Duodenal mucosa (tissue), 2 donors: ENCODE measurements around the gene PAX5.

Experiments used
- H3K27ac ChIP-seq: one replicate; pipeline ENCODE4 v1.7.0; 2013; ENCODE audit warnings: low read depth, low read length
- H3K27me3 ChIP-seq, 2 donors: one replicate each; pipeline ENCODE4 v1.7.0; 2013; ENCODE audit warnings: low read length in 2 of 2, control low read depth in 1 of 2; ENCODE audit not compliant: insufficient read depth in 2 of 2, control insufficient read depth in 1 of 2
- H3K36me3 ChIP-seq, 2 donors: one replicate each; pipeline ENCODE4 v1.7.0; 2013; ENCODE audit warnings: low read length in 2 of 2, control low read depth in 1 of 2; ENCODE audit not compliant: insufficient read depth in 2 of 2, control insufficient read depth in 1 of 2
- H3K4me1 ChIP-seq, 2 donors: one replicate each; pipeline ENCODE4 v1.7.0; 2013; ENCODE audit warnings: low read length in 2 of 2, control low read depth in 1 of 2; ENCODE audit not compliant: insufficient read depth in 2 of 2, control insufficient read depth in 1 of 2
- H3K4me3 ChIP-seq, 2 donors: one replicate each; pipeline ENCODE4 v1.7.0; 2013; ENCODE audit warnings: low read length in 2 of 2, low read depth in 1 of 2
- H3K9ac ChIP-seq, 2 donors: one replicate each; pipeline ENCODE4 v1.7.0; 2013; ENCODE audit warnings: low read length in 2 of 2, low read depth in 1 of 2
- H3K9me3 ChIP-seq, 2 donors: one replicate each; pipeline ENCODE4 v1.7.0; 2013; ENCODE audit warnings: low read length in 2 of 2, control low read depth in 1 of 2; ENCODE audit not compliant: control insufficient read depth in 1 of 2

Gene PAX5

DNA sequence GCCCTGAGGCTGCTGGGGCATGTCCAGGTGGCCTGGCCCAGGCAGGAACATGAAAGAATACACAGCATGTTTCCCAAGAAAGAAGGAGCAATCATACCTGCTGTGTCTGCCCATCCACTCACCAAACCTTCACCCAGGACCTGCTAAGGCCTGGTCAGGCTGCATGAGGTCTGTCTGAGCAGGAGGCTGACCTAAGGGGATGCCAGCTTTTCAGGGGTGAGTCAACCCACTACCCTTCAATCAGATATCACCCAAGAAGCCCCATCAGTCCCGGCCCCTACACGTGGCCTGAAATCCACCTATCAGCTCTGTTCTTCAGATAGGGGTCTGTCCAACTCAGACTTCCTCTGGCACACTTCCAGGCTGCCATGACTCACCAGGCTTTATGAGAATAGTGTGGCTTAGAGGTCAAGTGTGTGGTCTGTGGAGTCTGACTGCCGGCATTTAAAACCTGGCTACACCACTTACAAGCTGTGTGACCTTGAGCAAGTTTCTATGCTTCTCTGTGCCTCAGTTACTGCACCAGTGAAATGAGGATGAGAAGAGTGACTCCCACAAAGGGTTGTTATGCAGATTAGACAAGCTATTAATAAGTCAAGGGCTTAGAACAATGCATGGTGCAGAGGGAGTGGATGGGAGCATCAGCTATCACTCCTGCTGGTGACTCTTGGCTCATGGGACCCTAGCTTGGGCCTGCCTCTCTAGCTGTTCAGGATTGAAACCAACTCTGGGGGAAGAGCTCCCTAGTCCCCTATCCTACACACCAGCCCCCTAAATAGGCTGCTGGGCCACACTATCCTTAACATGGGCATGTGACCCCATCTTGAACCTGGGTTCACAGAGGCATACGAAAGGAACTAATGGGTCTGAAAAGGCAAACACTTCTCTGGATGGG lies 130.3 kb downstream of the PAX5 start:
- H3K27ac ChIP-seq = no peak overlapping the region
- H3K9ac ChIP-seq = no peak overlapping the region
- no peaks in the 10 kb centered on the region for H3K9me3 ChIP-seq
- H3K36me3 ChIP-seq = no peaks in the 10 kb centered on the region
- peaks cover 3 to 7% of the 10 kb centered on the region in 2 donors for H3K27me3 ChIP-seq
- no peaks in the 10 kb centered on the region for H3K4me1 ChIP-seq
- no peak overlapping the region for H3K4me3 ChIP-seq

DNA sequence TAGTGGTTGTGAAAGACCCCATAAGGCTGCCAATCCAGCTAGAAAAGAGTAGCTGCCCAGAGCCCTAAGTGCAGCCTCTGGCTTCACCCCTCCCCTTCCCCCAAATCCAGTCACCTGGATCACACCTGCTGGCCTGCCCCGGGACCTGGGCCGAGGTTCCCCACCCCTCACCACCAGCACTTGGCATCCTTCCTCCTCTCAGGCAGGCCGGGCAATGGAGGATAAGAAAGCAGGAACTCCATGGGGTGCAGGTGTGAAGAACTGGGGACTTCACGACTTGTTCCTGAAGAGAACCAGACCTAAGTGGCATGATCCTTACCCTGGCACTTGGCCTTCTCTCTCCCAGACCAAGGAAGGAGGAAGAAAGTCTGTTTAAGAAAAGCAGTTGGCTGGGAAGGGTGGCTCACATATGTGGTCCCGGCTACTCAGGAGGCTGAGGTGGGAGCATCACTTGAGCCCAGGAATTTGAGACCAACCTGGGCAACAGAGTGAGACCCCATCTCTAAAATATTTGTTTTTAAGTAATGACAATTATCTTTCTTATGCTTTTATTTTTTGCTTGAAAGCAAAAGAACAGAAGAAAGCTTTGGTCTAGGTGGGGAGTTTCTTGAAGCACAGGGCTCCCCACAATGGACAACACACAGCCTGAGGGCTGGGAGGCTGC lies 131.1 kb downstream of the PAX5 start:
- Histone ChIP-seq H3K36me3 (no peaks in the 10 kb centered on the region), H3K4me3 (no peak overlapping the region), H3K9me3 (no peaks in the 10 kb centered on the region), H3K27me3 (peaks cover 3 to 7% of the 10 kb centered on the region in 2 donors), H3K27ac (no peak overlapping the region), H3K4me1 (no peaks in the 10 kb centered on the region), H3K9ac (no peak overlapping the region)

DNA sequence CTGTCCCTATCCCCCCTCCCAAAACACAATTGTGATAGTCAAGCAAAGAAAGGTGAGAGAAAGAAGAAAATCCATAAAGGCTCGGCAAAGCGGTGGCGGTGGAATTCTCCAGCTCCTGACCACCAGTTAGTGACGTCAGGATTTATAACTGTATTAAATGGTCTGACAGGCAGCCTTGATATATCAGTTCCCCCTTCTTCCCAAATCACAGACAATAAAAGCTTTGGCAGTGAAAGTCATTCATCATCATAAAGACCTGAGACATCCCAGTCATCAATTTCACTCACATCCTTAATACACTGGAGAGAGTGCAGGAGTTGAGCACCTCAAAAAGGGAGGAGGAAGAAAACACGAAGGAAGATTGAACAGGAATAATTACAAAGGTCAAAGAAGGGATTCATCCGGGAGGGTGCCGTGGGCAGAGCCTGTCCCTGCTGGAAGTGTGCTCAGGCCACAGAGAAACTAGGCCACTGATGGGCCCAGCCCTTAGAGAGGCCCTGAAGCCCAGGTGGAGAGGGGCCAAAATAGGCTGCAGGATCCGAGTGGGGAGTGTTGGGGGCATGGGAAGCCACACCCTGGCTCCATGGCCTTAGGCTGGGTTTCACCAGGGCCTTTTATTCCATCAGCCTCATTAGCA lies 131.9 kb downstream of the PAX5 start:
- Histone ChIP-seq H3K4me3 (no peak overlapping the region), H3K27me3 (peaks cover 3 to 7% of the 10 kb centered on the region in 2 donors), H3K4me1 (no peaks in the 10 kb centered on the region), H3K9me3 (no peaks in the 10 kb centered on the region), H3K27ac (no peak overlapping the region), H3K36me3 (no peaks in the 10 kb centered on the region), H3K9ac (no peak overlapping the region)

DNA sequence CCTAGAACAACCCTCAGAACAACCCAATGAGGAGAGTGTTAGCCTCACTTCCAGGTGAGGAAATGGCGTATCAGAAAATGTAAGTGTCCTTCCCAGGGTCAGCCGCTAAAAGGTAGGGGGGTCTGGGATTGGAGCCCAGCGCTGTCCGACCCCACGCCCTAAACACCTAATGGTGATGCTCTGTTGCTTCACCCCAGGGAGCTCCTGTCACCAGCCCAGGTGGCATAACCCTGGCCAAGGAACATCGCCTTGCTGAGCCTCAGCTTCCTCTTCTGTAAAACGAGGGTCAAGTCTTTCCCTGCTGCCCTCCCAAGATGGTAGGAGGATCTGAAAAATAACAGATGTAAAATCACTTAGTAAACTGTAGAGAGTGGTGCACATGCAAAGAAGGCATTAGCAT lies 132.5 kb downstream of the PAX5 start:
- Histone ChIP-seq H3K36me3 (no peaks in the 10 kb centered on the region), H3K27me3 (peaks cover 3 to 7% of the 10 kb centered on the region in 2 donors)

DNA sequence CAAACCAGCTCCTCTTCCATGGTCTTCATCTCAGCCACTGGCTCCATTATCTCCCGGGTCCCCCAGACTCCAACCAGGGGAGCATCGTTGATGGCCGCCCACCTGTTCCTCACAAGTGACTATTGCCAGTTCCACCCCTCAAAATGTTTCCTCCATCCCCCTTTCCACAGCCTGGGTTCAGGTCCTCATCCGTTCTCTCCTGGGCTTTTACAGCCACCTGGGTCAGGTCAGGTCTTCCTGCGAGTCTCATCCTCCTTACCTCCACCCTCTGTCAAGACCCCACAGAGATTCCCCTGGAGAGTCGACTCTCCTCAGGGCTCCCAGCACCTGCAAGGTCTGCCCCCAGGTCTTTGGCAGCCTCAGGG lies 133.2 kb downstream of the PAX5 start:
- Histone ChIP-seq H3K9me3 (no peaks in the 10 kb centered on the region), H3K36me3 (no peaks in the 10 kb centered on the region), H3K27me3 (peaks cover 0 to 4% of the 10 kb centered on the region in 2 donors), H3K4me3 (no peak overlapping the region), H3K4me1 (no peaks in the 10 kb centered on the region), H3K27ac (no peak overlapping the region), H3K9ac (no peak overlapping the region)

More for the DNA sequence above, 132.5 kb downstream of the PAX5 start:
- H3K9me3 ChIP-seq = no peaks in the 10 kb centered on the region
- no peak overlapping the region for H3K9ac ChIP-seq
- no peak overlapping the region for H3K4me3 ChIP-seq
- no peaks in the 10 kb centered on the region for H3K4me1 ChIP-seq
- H3K27ac ChIP-seq = no peak overlapping the region

DNA sequence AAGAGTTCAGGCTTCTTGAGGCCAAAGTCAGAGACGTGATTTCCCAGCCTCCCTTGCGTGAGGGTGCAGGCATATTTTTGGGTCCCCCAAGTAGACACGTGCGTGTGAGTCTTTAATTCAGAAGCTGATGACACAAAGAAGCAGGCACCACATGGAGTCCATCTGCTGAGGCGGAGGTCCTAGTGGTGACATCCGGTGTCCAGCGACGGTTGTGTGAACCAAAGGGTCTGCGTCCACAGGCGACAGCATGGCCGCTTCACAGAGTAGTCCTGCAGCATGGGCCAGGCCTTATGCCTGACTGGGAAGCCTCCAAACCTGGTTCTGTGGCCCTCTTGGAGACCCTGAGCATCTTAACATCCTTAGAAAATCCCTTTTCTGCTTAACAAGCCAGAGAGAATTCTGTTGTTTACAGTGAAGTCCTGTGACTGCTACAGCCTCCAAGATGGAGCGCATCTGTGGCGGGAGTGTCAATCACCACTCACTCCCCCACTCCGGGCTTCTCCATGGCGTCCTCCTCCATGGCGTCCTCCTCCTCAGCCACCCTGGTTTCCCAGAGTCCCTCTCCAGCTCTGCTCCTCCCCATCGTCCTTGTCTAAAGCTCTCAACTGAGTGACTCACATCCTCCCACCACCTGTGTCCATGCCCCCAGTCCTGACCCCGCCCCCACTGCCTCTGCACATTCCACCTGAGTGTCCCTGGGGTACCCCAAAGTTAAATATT lies 133.8 kb downstream of the PAX5 start:
- Histone ChIP-seq H3K27me3 (peaks cover 0 to 3% of the 10 kb centered on the region in 2 donors), H3K4me1 (no peaks in the 10 kb centered on the region), H3K36me3 (no peaks in the 10 kb centered on the region), H3K4me3 (no peak overlapping the region), H3K9ac (no peak overlapping the region), H3K27ac (no peak overlapping the region), H3K9me3 (no peaks in the 10 kb centered on the region)

DNA sequence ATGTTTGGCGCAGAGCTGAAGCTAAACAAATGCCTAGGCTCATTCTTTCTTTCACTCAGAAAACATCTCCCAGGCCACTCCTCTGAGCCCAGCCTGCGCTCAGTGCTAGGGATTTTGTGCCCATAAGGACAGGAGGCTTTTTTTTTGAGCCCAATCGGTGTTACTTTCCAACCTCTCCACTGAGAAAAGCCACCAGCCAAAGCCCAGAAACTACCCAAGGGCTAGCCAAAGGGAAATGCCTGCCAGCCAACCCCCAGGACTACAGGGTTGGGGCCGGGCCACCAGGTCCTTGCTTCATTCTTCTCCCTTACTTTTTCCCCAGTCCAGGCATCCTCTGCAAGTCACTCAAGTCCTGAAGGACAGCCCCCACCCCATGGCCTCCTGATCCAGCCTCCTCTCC lies 134.7 kb downstream of the PAX5 start:
- H3K9me3 ChIP-seq = no peaks in the 10 kb centered on the region
- no peak overlapping the region for H3K4me3 ChIP-seq
- peaks cover 0 to 3% of the 10 kb centered on the region in 2 donors for H3K27me3 ChIP-seq
- no peak overlapping the region for H3K27ac ChIP-seq
- no peak overlapping the region for H3K9ac ChIP-seq
- H3K36me3 ChIP-seq = no peaks in the 10 kb centered on the region
- H3K4me1 ChIP-seq = no peaks in the 10 kb centered on the region

DNA sequence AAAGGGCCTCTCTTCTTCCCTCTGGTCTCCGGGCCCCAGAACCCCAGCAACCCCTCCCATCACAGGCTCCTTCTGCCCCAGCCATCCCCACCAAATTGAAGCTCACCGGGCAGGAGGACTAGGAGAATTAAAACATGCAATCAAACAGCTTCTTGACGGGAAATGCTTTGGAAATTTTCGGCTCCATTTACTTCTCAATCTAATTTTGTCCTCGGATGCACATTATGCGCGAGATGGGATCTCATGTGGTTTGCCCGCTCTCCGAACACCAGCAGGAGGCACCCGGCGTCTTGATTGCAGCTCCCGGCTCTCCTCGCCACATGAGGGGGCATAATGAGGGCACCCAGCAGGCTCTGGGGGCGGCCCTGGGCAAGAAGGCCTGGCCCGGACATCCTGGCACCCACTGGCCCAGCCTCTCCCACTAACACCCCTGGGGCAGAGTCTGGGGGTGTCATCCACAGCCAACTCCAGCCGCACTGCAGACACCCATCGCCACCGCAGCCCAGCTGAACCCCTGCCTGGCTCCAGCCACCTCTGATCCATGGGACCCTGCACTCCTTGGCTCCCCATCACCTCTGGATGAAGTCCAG lies 135.5 kb downstream of the PAX5 start:
- Histone ChIP-seq H3K27me3 (peaks cover 0 to 3% of the 10 kb centered on the region in 2 donors), H3K27ac (no peak overlapping the region), H3K4me1 (no peaks in the 10 kb centered on the region), H3K36me3 (no peaks in the 10 kb centered on the region), H3K9me3 (no peaks in the 10 kb centered on the region), H3K4me3 (no peak overlapping the region), H3K9ac (no peak overlapping the region)

DNA sequence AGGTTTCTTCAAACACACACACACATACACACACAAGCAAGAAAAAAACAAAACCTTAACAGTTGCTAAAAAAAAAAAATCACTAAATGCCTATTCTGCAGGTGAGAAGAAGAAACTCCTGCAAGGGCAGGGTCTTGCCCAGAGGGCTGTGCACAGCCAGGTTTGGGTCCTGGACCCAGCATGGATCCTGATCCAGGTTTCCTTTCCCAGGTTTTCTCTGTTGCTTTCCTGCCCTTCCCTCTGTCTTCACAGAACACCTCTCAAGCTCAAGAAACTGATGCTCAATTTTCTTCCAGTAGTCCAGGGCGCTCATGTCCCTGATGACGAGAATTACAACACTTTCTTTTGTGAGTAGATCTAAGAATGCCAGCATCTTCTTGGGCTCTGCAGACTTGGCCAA lies 136.6 kb downstream of the PAX5 start:
- Histone ChIP-seq H3K4me1 (no peaks in the 10 kb centered on the region), H3K36me3 (no peaks in the 10 kb centered on the region), H3K9me3 (no peaks in the 10 kb centered on the region), H3K4me3 (no peak overlapping the region), H3K27ac (no peak overlapping the region), H3K9ac (no peak overlapping the region), H3K27me3 (peaks cover 0 to 3% of the 10 kb centered on the region in 2 donors)
